Mesendoderm (in vitro differentiated cells): ENCODE measurements around the gene QKI.

ENCODE experiments used
- DNase-seq: peaks from one replicate; pipeline ENCODE4 v3.0.0; 2013
- H2AK5ac ChIP-seq: 2 replicates; pipeline ENCODE4 v1.6.1; 2013; ENCODE audit warnings: low read length, inconsistent platforms
- H2BK120ac ChIP-seq: 2 replicates; pipeline ENCODE4 v1.6.1; 2013; ENCODE audit warnings: low read depth, mild to moderate bottlenecking, low read length, moderate library complexity, mixed read lengths
- H2BK15ac ChIP-seq: replicated peaks from 2 replicates; pipeline ENCODE4 v1.6.1; 2013; ENCODE audit warnings: low read depth, mild to moderate bottlenecking, moderate library complexity
- H2BK5ac ChIP-seq: 2 replicates; pipeline ENCODE4 v1.6.1; 2013; ENCODE audit warnings: low read length, inconsistent platforms
- H3K18ac ChIP-seq: 2 replicates; pipeline ENCODE4 v1.6.1; 2013; ENCODE audit warnings: mild to moderate bottlenecking, low read length, mixed read lengths
- H3K23ac ChIP-seq: one replicate; pipeline ENCODE4 v1.6.1; 2013; ENCODE audit warnings: low read length
- H3K27ac ChIP-seq: 2 replicates; pipeline ENCODE4 v1.5.1; 2013; ENCODE audit warnings: low read depth, mild to moderate bottlenecking, inconsistent platforms, low read length, moderate library complexity
- H3K27me3 ChIP-seq: 2 replicates; pipeline ENCODE4 v1.6.1; 2013; ENCODE audit warnings: low read length, control low read depth, mild to moderate bottlenecking, inconsistent platforms; ENCODE audit not compliant: insufficient read depth, poor library complexity
- H3K36me3 ChIP-seq: 2 replicates; pipeline ENCODE4 v1.6.1; 2013; ENCODE audit warnings: low read length, inconsistent platforms; ENCODE audit not compliant: control insufficient read depth, insufficient read depth
- H3K4ac ChIP-seq: one replicate; pipeline ENCODE4 v1.6.1; 2013; ENCODE audit warnings: low read depth, mild to moderate bottlenecking, low read length, moderate library complexity
- H3K4me1 ChIP-seq: 2 replicates; pipeline ENCODE4 v1.6.1; 2013; ENCODE audit warnings: low read depth, low read length, inconsistent platforms; ENCODE audit not compliant: control insufficient read depth
- H3K4me2 ChIP-seq: 2 replicates; pipeline ENCODE4 v1.6.1; 2013; ENCODE audit warnings: low read length
- H3K4me3 ChIP-seq: 2 replicates; pipeline ENCODE4 v1.5.1; 2013; ENCODE audit warnings: mild to moderate bottlenecking, low read length
- H3K56ac ChIP-seq: one replicate; pipeline ENCODE4 v1.6.1; 2013; ENCODE audit warnings: low read length
- H3K79me1 ChIP-seq: 2 replicates; pipeline ENCODE4 v1.6.1; 2013; ENCODE audit warnings: low read length, inconsistent platforms
- H3K79me2 ChIP-seq: 2 replicates; pipeline ENCODE4 v1.6.1; 2013; ENCODE audit warnings: mild to moderate bottlenecking, low read length; ENCODE audit not compliant: control insufficient read depth, insufficient read depth
- H3K9ac ChIP-seq: 2 replicates; pipeline ENCODE4 v1.6.1; 2013; ENCODE audit warnings: low read length, inconsistent platforms
- H4K5ac ChIP-seq: one replicate; pipeline ENCODE4 v1.6.1; 2013; ENCODE audit warnings: low read length
- H4K8ac ChIP-seq: one replicate; pipeline ENCODE4 v1.6.1; 2013; ENCODE audit warnings: low read depth, mild to moderate bottlenecking, control low read depth, low read length, moderate library complexity
- WGBS: extraction: QIAGEN DNeasy Blood & Tissue Kit; methylation state at CpG from one replicate; pipeline ENCODE4 v1.1.7; 2013; ENCODE audit warnings: low lambda C conversion rate, missing lambda C conversion rate; ENCODE audit not compliant: insufficient coverage; ENCODE audit errors: extremely low coverage; 5-methylcytosine and 5-hydroxymethylcytosine counted together

Gene QKI

DNA sequence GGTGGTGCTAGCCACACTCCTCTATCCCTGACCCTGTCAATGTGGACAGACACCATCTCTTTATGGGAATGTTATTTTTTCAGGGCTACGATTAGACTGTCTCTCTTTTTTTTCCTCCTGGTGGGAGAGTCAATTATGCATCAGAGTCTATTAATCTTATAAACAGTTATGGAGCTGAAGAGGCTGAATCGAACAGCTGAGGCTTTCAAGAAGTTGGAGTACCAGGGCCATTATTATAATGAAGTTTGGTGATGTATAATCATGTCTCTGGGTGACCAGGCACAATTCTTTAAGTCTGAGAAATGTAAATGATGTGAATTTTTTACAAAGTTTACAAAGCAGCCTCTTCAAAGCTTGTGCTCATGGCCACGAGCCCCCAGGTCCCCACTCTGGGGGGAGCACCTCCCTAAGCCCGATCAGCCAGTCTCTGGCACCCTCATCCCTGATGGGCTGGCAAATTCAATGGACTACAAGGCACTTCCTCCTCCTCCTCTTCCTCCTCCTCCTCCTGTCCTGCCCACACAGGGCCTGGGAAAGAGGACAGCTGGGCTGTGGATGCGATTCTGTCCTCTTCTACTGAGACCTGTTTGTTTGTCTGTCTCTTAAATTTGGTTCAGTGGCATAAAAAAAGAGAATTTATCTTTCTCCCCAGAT, 43.9 kb upstream of the QKI start:
- no peaks in the 10 kb centered on the region for H3K79me2 ChIP-seq
- no peak overlapping the region for H3K4me2 ChIP-seq
- H4K5ac ChIP-seq: no peak overlapping the region
- H3K4me1 ChIP-seq: no peaks in the 10 kb centered on the region
- no peak overlapping the region for H2BK5ac ChIP-seq
- no peak overlapping the region for H2BK120ac ChIP-seq
- no peak overlapping the region for H3K27ac ChIP-seq
- H3K56ac ChIP-seq: no peak overlapping the region
- no peak overlapping the region for H2BK15ac ChIP-seq
- no peak for DNase-seq
- WGBS: no CpG with 5 or more reads among the region's 5 CpGs
- no peak overlapping the region for H3K4ac ChIP-seq
- H3K18ac ChIP-seq: no peak overlapping the region
- H3K4me3 ChIP-seq: no peak overlapping the region
- no peak overlapping the region for H4K8ac ChIP-seq
- H2AK5ac ChIP-seq: no peak overlapping the region
- no peaks in the 10 kb centered on the region for H3K36me3 ChIP-seq
- H3K79me1 ChIP-seq: no peaks in the 10 kb centered on the region
- H3K9ac ChIP-seq: no peak overlapping the region
- no peaks in the 10 kb centered on the region for H3K27me3 ChIP-seq
- no peak overlapping the region for H3K23ac ChIP-seq

DNA sequence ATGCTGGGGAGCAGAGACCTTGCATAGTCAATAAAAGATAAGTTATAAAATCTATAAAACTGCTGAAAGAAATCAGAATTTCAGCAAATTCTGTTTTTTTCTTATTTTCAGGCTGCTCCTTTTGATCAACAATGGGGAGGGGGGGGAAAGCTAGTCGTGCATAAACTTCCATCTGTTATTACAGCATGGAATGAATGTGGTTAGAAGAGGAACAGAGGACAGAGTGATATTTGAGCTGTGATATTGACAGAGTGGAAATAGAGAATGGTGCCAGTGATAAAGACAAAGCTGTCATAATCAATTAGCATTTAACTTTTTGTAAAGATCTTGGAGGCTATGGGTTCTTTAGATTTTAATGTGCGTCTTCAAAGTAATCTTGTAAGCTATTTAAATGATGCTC, 43.4 kb upstream of the QKI start:
- Histone ChIP-seq H3K27ac (no peak overlapping the region), H4K8ac (no peak overlapping the region), H3K4ac (no peak overlapping the region), H3K4me3 (no peak overlapping the region), H3K23ac (no peak overlapping the region), H3K4me1 (no peaks in the 10 kb centered on the region), H3K27me3 (no peaks in the 10 kb centered on the region), H3K18ac (no peak overlapping the region), H2AK5ac (no peak overlapping the region), H3K56ac (no peak overlapping the region), H3K9ac (no peak overlapping the region), H4K5ac (no peak overlapping the region), H3K4me2 (no peak overlapping the region), H2BK5ac (no peak overlapping the region), H3K36me3 (no peaks in the 10 kb centered on the region), H2BK15ac (no peak overlapping the region), H2BK120ac (no peak overlapping the region), H3K79me1 (no peaks in the 10 kb centered on the region), H3K79me2 (no peaks in the 10 kb centered on the region)
- WGBS: no CpG with 5 or more reads among the region's 2 CpGs
- DNase-seq: no peak

DNA sequence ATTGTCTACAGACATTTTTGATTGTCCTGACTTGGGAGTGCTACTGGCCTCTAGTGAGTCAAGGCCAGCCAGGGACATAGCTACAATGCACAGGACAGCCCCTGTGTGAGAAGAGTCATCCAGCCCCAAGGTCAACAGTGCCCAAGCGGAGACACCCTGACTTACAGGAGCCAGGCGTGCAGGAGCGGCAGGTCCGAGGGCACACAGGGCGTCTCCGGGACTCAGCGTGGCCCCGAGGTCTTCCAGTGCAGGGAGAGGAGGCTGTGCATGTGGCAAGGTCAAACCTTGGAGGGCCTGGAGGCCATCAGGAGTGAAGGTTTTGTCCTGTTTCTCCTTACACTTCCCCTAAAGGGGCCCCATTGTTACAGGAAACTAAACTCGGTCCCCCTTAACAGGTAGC, 41.3 kb upstream of the QKI start:
- no peaks in the 10 kb centered on the region for H3K79me1 ChIP-seq
- no peak overlapping the region for H3K4me2 ChIP-seq
- no CpG with 5 or more reads among the region's 9 CpGs for WGBS
- no peak overlapping the region for H3K4ac ChIP-seq
- no peak overlapping the region for H3K56ac ChIP-seq
- H2AK5ac ChIP-seq: no peak overlapping the region
- H4K5ac ChIP-seq: no peak overlapping the region
- no peaks in the 10 kb centered on the region for H3K4me1 ChIP-seq
- H2BK15ac ChIP-seq: no peak overlapping the region
- no peak overlapping the region for H2BK5ac ChIP-seq
- H3K4me3 ChIP-seq: no peak overlapping the region
- no peaks in the 10 kb centered on the region for H3K27me3 ChIP-seq
- H3K36me3 ChIP-seq: no peaks in the 10 kb centered on the region
- H4K8ac ChIP-seq: no peak overlapping the region
- H2BK120ac ChIP-seq: no peak overlapping the region
- no peak overlapping the region for H3K27ac ChIP-seq
- H3K79me2 ChIP-seq: no peaks in the 10 kb centered on the region
- H3K18ac ChIP-seq: no peak overlapping the region
- H3K23ac ChIP-seq: no peak overlapping the region
- no peak overlapping the region for H3K9ac ChIP-seq
- DNase-seq: no peak

DNA sequence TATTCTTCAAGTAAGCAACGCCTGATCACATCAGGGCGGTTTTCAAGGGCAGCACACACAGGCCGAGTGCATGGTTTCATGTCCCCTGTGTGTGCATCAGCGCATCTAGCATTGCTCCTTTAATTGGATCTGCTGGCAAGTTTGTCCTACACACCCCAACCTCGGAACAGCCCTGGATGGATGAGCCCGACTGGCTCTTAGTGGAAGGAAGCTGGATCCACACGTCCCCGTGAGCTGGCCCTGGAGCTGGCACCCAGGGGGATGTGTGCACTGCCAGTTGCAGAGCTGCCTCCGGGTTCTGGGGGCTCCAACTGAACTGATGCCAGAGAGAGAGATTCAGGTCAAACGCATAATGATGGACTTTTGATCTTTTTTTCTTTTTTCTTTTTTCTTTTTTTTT, 39.2 kb upstream of the QKI start:
- H3K56ac ChIP-seq: no peak overlapping the region
- no peak overlapping the region for H2BK120ac ChIP-seq
- no peak overlapping the region for H3K4me3 ChIP-seq
- no peak overlapping the region for H3K4me2 ChIP-seq
- H3K4me1 ChIP-seq: no peaks in the 10 kb centered on the region
- H2BK15ac ChIP-seq: no peak overlapping the region
- no peak overlapping the region for H2AK5ac ChIP-seq
- no peaks in the 10 kb centered on the region for H3K27me3 ChIP-seq
- no peaks in the 10 kb centered on the region for H3K36me3 ChIP-seq
- H2BK5ac ChIP-seq: no peak overlapping the region
- no peak overlapping the region for H3K18ac ChIP-seq
- H4K5ac ChIP-seq: no peak overlapping the region
- H3K9ac ChIP-seq: no peak overlapping the region
- no peak overlapping the region for H4K8ac ChIP-seq
- WGBS: no CpG with 5 or more reads among the region's 10 CpGs
- H3K79me2 ChIP-seq: no peaks in the 10 kb centered on the region
- no peaks in the 10 kb centered on the region for H3K79me1 ChIP-seq
- H3K4ac ChIP-seq: no peak overlapping the region
- no peak for DNase-seq
- no peak overlapping the region for H3K23ac ChIP-seq
- no peak overlapping the region for H3K27ac ChIP-seq

DNA sequence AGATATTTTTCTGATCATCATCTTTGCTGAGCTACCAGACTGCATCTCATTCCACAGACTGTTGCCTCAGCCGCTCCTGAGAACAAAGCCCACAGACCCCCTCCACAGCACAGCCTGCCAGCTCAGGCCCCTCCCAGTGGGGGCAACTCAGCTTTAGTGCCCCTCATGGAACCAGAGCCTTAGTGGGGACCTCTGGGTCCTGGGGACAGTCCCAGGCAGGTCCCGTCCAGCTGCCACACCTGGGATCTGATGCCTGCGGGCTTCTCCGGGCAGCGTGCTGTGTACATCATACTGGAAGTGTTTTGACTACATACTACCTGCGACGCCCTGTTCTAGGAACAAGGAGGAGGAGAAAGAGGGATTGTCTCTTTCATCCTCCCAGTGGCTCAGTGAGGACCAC, 38.3 kb upstream of the QKI start:
- H4K5ac ChIP-seq: no peak overlapping the region
- H3K79me1 ChIP-seq: no peaks in the 10 kb centered on the region
- no peaks in the 10 kb centered on the region for H3K79me2 ChIP-seq
- no peak overlapping the region for H3K4ac ChIP-seq
- no peak overlapping the region for H3K56ac ChIP-seq
- no peak overlapping the region for H2AK5ac ChIP-seq
- no peaks in the 10 kb centered on the region for H3K27me3 ChIP-seq
- no peak overlapping the region for H2BK5ac ChIP-seq
- H2BK15ac ChIP-seq: no peak overlapping the region
- no peak overlapping the region for H4K8ac ChIP-seq
- no peak overlapping the region for H2BK120ac ChIP-seq
- no peak overlapping the region for H3K18ac ChIP-seq
- no CpG with 5 or more reads among the region's 7 CpGs for WGBS
- no peak overlapping the region for H3K4me2 ChIP-seq
- no peak for DNase-seq
- no peaks in the 10 kb centered on the region for H3K4me1 ChIP-seq
- no peak overlapping the region for H3K9ac ChIP-seq
- no peak overlapping the region for H3K27ac ChIP-seq
- H3K36me3 ChIP-seq: no peaks in the 10 kb centered on the region
- no peak overlapping the region for H3K4me3 ChIP-seq
- no peak overlapping the region for H3K23ac ChIP-seq

DNA sequence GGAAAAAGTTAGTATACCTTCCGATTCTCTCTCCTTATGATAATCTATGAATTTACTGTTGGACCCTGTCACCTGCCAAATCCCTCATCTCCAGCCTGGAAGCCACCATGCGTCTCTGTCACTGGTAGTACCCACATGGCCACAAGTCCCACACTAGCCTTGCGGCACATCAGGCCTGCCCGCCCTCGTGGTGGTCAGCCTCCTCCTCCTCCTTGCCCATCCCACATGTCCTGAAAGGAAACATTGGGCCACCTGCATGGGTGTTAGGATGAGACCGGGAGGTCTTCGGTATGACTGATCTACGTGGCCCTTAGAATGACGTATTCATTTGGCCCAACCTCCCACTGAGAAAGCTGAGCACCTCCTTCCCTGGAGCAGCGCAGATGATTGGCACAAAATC, 37.0 kb upstream of the QKI start:
- H2AK5ac ChIP-seq: no peak overlapping the region
- no CpG with 5 or more reads among the region's 10 CpGs for WGBS
- H3K23ac ChIP-seq: no peak overlapping the region
- no peak overlapping the region for H2BK120ac ChIP-seq
- DNase-seq: no peak
- no peaks in the 10 kb centered on the region for H3K36me3 ChIP-seq
- no peak overlapping the region for H3K9ac ChIP-seq
- no peak overlapping the region for H3K4ac ChIP-seq
- no peak overlapping the region for H3K27ac ChIP-seq
- H3K56ac ChIP-seq: no peak overlapping the region
- H3K27me3 ChIP-seq: no peaks in the 10 kb centered on the region
- no peak overlapping the region for H4K5ac ChIP-seq
- H3K18ac ChIP-seq: no peak overlapping the region
- H2BK5ac ChIP-seq: no peak overlapping the region
- H3K4me2 ChIP-seq: no peak overlapping the region
- no peak overlapping the region for H3K4me3 ChIP-seq
- no peaks in the 10 kb centered on the region for H3K79me2 ChIP-seq
- H3K4me1 ChIP-seq: no peaks in the 10 kb centered on the region
- no peaks in the 10 kb centered on the region for H3K79me1 ChIP-seq
- no peak overlapping the region for H4K8ac ChIP-seq
- H2BK15ac ChIP-seq: no peak overlapping the region
